ENCODE results near the gene KIFBP.
A peak's percentile ranks its signal among the peaks of the same experiment; 100 is the strongest.

Gene KIFBP

GRCh38 chr10:69047111-69047832 lies 58.7 kb downstream of the KIFBP start:
- Histone ChIP-seq H3K27me3 (ENCODE audit: insufficient read depth, low read length) (no peaks in the 10 kb centered on the region), H3K4me1 (ENCODE audit: insufficient read depth, low read length) (peaks cover 6% of the 10 kb centered on the region), H3K36me3 (ENCODE audit: insufficient read depth, low read length) (no peaks in the 10 kb centered on the region), H3K4me3 (ENCODE audit: low read length) (no peak overlapping the region), H3K9me3 (ENCODE audit: low read length) (no peaks in the 10 kb centered on the region), H2AFZ (ENCODE audit: low read depth, low read length) (no peak overlapping the region)

GRCh38 chr10:69048103-69048502 lies 59.5 kb downstream of the KIFBP start:
- no peaks in the 10 kb centered on the region for H3K36me3 ChIP-seq (ENCODE audit: insufficient read depth, low read length)
- no peaks in the 10 kb centered on the region for H3K27me3 ChIP-seq (ENCODE audit: insufficient read depth, low read length)
- H3K4me1 ChIP-seq (ENCODE audit: insufficient read depth, low read length), result peaks cover 7% of the 10 kb centered on the region
- H3K4me3 ChIP-seq (ENCODE audit: low read length), result no peak overlapping the region
- no peaks in the 10 kb centered on the region for H3K9me3 ChIP-seq (ENCODE audit: low read length)
- no peak overlapping the region for H2AFZ ChIP-seq (ENCODE audit: low read depth, low read length)

- Histone ChIP-seq H3K36me3 (ENCODE audit: insufficient read depth, low read length) (no peaks in the 10 kb centered on the region), H3K9me3 (ENCODE audit: low read length) (no peaks in the 10 kb centered on the region)
These were observed 61.0 kb downstream of the KIFBP start for GRCh38 chr10:69049566-69049961.

GRCh38 chr10:69051303-69051702 lies 62.7 kb downstream of the KIFBP start:
- Histone ChIP-seq H3K36me3 (ENCODE audit: insufficient read depth, low read length) (no peaks in the 10 kb centered on the region), H2AFZ (ENCODE audit: low read depth, low read length) (no peak overlapping the region), H3K4me1 (ENCODE audit: insufficient read depth, low read length) (peaks cover 7% of the 10 kb centered on the region), H3K9me3 (ENCODE audit: low read length) (no peaks in the 10 kb centered on the region), H3K27me3 (ENCODE audit: insufficient read depth, low read length) (no peaks in the 10 kb centered on the region), H3K4me3 (ENCODE audit: low read length) (no peak overlapping the region)

More at GRCh38 chr10:69049566-69049961, 61.0 kb downstream of the KIFBP start:
- H2AFZ ChIP-seq (ENCODE audit: low read depth, low read length), result no peak overlapping the region
- no peak overlapping the region for H3K4me3 ChIP-seq (ENCODE audit: low read length)
- no peaks in the 10 kb centered on the region for H3K27me3 ChIP-seq (ENCODE audit: insufficient read depth, low read length)
- peaks cover 7% of the 10 kb centered on the region for H3K4me1 ChIP-seq (ENCODE audit: insufficient read depth, low read length)

GRCh38 chr10:69051710-69052487 lies 63.3 kb downstream of the KIFBP start:
- Histone ChIP-seq H3K4me3 (ENCODE audit: low read length) (no peak overlapping the region), H3K4me1 (ENCODE audit: insufficient read depth, low read length) (peaks cover 7% of the 10 kb centered on the region)

GRCh38 chr10:69052736-69053135 lies 64.1 kb downstream of the KIFBP start:
- H3K4me3 ChIP-seq (ENCODE audit: low read length), result no peak overlapping the region
- H3K9me3 ChIP-seq (ENCODE audit: low read length), result no peaks in the 10 kb centered on the region
- H3K36me3 ChIP-seq (ENCODE audit: insufficient read depth, low read length), result no peaks in the 10 kb centered on the region
- no peak overlapping the region for H2AFZ ChIP-seq (ENCODE audit: low read depth, low read length)
- H3K27me3 ChIP-seq (ENCODE audit: insufficient read depth, low read length), result peaks cover 5% of the 10 kb centered on the region
- peaks cover 7% of the 10 kb centered on the region for H3K4me1 ChIP-seq (ENCODE audit: insufficient read depth, low read length)

More at GRCh38 chr10:69051710-69052487, 63.3 kb downstream of the KIFBP start:
- Histone ChIP-seq H2AFZ (ENCODE audit: low read depth, low read length) (peak overlapping the region; percentile 66), H3K27me3 (ENCODE audit: insufficient read depth, low read length) (peaks cover 5% of the 10 kb centered on the region), H3K9me3 (ENCODE audit: low read length) (no peaks in the 10 kb centered on the region), H3K36me3 (ENCODE audit: insufficient read depth, low read length) (no peaks in the 10 kb centered on the region)

- H3K9me3 ChIP-seq (ENCODE audit: low read length), result no peaks in the 10 kb centered on the region
- peaks cover 7% of the 10 kb centered on the region for H3K4me1 ChIP-seq (ENCODE audit: insufficient read depth, low read length)
- H3K27me3 ChIP-seq (ENCODE audit: insufficient read depth, low read length), result peaks cover 5% of the 10 kb centered on the region
- H2AFZ ChIP-seq (ENCODE audit: low read depth, low read length), result no peak overlapping the region
- no peak overlapping the region for H3K4me3 ChIP-seq (ENCODE audit: low read length)
- no peaks in the 10 kb centered on the region for H3K36me3 ChIP-seq (ENCODE audit: insufficient read depth, low read length)
These were observed 66.6 kb downstream of the KIFBP start for GRCh38 chr10:69055241-69055640.

GRCh38 chr10:69056129-69056528 lies 67.5 kb downstream of the KIFBP start:
- no peak overlapping the region for H3K4me3 ChIP-seq (ENCODE audit: low read length)

GRCh38 chr10:69056536-69057260 lies 68.1 kb downstream of the KIFBP start:
- Histone ChIP-seq H3K9me3 (ENCODE audit: low read length) (no peaks in the 10 kb centered on the region), H3K27me3 (ENCODE audit: insufficient read depth, low read length) (peaks cover 5% of the 10 kb centered on the region), H3K4me3 (ENCODE audit: low read length) (no peak overlapping the region), H3K4me1 (ENCODE audit: insufficient read depth, low read length) (peaks cover 7% of the 10 kb centered on the region), H2AFZ (ENCODE audit: low read depth, low read length) (no peak overlapping the region), H3K36me3 (ENCODE audit: insufficient read depth, low read length) (no peaks in the 10 kb centered on the region)

More at GRCh38 chr10:69056129-69056528, 67.5 kb downstream of the KIFBP start:
- Histone ChIP-seq H2AFZ (ENCODE audit: low read depth, low read length) (no peak overlapping the region), H3K27me3 (ENCODE audit: insufficient read depth, low read length) (peaks cover 5% of the 10 kb centered on the region), H3K9me3 (ENCODE audit: low read length) (no peaks in the 10 kb centered on the region), H3K36me3 (ENCODE audit: insufficient read depth, low read length) (no peaks in the 10 kb centered on the region), H3K4me1 (ENCODE audit: insufficient read depth, low read length) (peaks cover 7% of the 10 kb centered on the region)

GRCh38 chr10:69057261-69057950 lies 68.8 kb downstream of the KIFBP start:
- Histone ChIP-seq H3K4me3 (ENCODE audit: low read length) (no peak overlapping the region), H3K9me3 (ENCODE audit: low read length) (no peaks in the 10 kb centered on the region), H3K4me1 (ENCODE audit: insufficient read depth, low read length) (no peaks in the 10 kb centered on the region), H2AFZ (ENCODE audit: low read depth, low read length) (no peak overlapping the region), H3K27me3 (ENCODE audit: insufficient read depth, low read length) (peaks cover 8% of the 10 kb centered on the region), H3K36me3 (ENCODE audit: insufficient read depth, low read length) (no peaks in the 10 kb centered on the region)

GRCh38 chr10:69057951-69058297 lies 69.3 kb downstream of the KIFBP start:
- Histone ChIP-seq H2AFZ (ENCODE audit: low read depth, low read length) (no peak overlapping the region), H3K4me1 (ENCODE audit: insufficient read depth, low read length) (no peaks in the 10 kb centered on the region), H3K36me3 (ENCODE audit: insufficient read depth, low read length) (no peaks in the 10 kb centered on the region), H3K27me3 (ENCODE audit: insufficient read depth, low read length) (peaks cover 8% of the 10 kb centered on the region), H3K4me3 (ENCODE audit: low read length) (no peak overlapping the region), H3K9me3 (ENCODE audit: low read length) (no peaks in the 10 kb centered on the region)

GRCh38 chr10:69060127-69060798 lies 71.7 kb downstream of the KIFBP start:
- Histone ChIP-seq H2AFZ (ENCODE audit: low read depth, low read length) (no peak overlapping the region), H3K36me3 (ENCODE audit: insufficient read depth, low read length) (no peaks in the 10 kb centered on the region), H3K9me3 (ENCODE audit: low read length) (no peaks in the 10 kb centered on the region), H3K4me3 (ENCODE audit: low read length) (no peak overlapping the region), H3K27me3 (ENCODE audit: insufficient read depth, low read length) (peaks cover 13% of the 10 kb centered on the region), H3K4me1 (ENCODE audit: insufficient read depth, low read length) (no peaks in the 10 kb centered on the region)

Data from neuron (in vitro differentiated cells).